ENCODE measurements around the gene SUPT6H.

Gene SUPT6H

GRCh38 chr17:28685366-28685765 is 23.4 kb downstream of the SUPT6H start:
- no peak for DNase-seq (ENCODE audit: low read depth in 2 of 2)
- no peak overlapping the region for H3K4me3 ChIP-seq (replicated peaks in 1 of 2; ENCODE audit: low read depth in 2 of 2, low read length in 2 of 2)
- TF ChIP-seq, protein P1, sequence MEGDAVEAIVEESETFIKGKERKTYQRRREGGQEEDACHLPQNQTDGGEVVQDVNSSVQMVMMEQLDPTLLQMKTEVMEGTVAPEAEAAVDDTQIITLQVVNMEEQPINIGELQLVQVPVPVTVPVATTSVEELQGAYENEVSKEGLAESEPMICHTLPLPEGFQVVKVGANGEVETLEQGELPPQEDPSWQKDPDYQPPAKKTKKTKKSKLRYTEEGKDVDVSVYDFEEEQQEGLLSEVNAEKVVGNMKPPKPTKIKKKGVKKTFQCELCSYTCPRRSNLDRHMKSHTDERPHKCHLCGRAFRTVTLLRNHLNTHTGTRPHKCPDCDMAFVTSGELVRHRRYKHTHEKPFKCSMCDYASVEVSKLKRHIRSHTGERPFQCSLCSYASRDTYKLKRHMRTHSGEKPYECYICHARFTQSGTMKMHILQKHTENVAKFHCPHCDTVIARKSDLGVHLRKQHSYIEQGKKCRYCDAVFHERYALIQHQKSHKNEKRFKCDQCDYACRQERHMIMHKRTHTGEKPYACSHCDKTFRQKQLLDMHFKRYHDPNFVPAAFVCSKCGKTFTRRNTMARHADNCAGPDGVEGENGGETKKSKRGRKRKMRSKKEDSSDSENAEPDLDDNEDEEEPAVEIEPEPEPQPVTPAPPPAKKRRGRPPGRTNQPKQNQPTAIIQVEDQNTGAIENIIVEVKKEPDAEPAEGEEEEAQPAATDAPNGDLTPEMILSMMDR (IDR thresholded peaks at IDR 0.05; ENCODE audit: low read depth, low read length): no peak

GRCh38 chr17:28686296-28686695 is 24.3 kb downstream of the SUPT6H start:
- no peak overlapping the region for H3K4me3 ChIP-seq (replicated peaks in 1 of 2; ENCODE audit: low read depth in 2 of 2, low read length in 2 of 2)
- no peak for DNase-seq (ENCODE audit: low read depth in 2 of 2)
- TF ChIP-seq, protein P1 (IDR thresholded peaks at IDR 0.05; ENCODE audit: low read depth, low read length): no peak

DNA sequence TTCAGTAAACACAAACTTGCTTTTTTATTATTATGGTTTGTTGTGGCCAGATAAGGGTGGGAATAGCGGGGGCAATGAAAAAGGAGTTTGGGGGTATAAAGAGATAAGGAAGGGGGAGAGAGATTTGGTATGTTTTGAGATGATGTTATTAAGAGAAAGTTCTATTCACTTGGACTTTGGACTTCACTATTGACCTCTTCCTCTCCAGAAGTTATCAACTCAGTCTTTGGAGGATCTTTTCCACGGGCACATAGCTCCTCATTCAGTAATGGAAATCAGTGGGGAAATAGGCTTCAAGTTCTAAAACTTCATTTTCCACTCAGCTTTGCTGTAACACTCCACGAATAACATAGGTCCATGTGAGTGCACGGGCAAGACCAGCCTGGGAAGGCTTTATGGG is 26.5 kb downstream of the SUPT6H start:
- TF ChIP-seq, protein P1 (IDR thresholded peaks at IDR 0.05; ENCODE audit: low read depth, low read length): no peak
- no peak for DNase-seq (ENCODE audit: low read depth in 2 of 2)
- no peak overlapping the region for H3K4me3 ChIP-seq (replicated peaks in 1 of 2; ENCODE audit: low read depth in 2 of 2, low read length in 2 of 2)

DNA sequence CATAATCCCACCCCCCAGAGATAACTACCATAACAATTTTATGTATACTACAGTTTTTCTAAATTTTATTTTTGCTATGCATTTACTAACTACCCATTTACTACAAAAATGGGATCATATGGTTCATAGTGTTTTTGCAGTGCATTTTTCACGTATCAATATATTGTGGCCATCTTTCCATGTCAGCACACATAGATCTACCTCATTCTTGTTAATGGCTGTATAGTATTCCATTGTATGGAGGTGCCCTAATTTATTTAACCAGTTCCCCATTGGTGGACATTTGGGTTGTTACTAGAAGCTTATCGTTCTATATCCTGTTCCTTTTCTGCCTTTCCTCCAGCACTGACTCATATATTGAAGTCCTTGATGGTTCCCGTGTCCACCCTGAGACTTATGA is 27.0 kb downstream of the SUPT6H start:
- DNase-seq (ENCODE audit: low read depth in 2 of 2): no peak
- no peak overlapping the region for H3K4me3 ChIP-seq (replicated peaks in 1 of 2; ENCODE audit: low read depth in 2 of 2, low read length in 2 of 2)
- TF ChIP-seq, protein P1 (IDR thresholded peaks at IDR 0.05; ENCODE audit: low read depth, low read length): no peak

DNA sequence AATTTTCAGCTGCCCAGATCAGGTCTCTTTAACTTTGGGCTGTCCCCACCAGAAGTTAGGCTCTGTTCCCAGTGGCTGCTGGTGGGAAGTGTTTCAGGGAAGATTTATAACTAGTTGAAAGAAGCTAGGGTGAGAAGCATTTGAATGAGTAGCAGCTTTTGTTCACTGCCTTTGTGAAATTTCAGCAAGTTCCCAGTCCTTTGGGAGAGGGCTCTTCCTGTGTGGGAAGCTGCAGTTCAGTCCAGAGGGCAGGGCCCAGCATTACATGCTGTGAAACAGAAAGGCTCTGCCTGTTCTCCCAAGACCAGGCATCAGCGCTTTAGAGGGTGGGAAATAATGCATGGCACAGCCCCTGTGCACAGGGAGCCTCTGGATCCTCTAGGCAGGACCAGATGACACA is 31.9 kb downstream of the SUPT6H start:
- no peak overlapping the region for H3K4me3 ChIP-seq (replicated peaks in 1 of 2; ENCODE audit: low read depth in 2 of 2, low read length in 2 of 2)
- DNase-seq (ENCODE audit: low read depth in 2 of 2): no peak
- TF ChIP-seq, protein P1 (IDR thresholded peaks at IDR 0.05; ENCODE audit: low read depth, low read length): no peak

GRCh38 chr17:28698253-28698941 is 36.4 kb downstream of the SUPT6H start:
- TF ChIP-seq, protein P1 (IDR thresholded peaks at IDR 0.05; ENCODE audit: low read depth, low read length): no peak
- DNase-seq (ENCODE audit: low read depth in 2 of 2): no peak
- no peak overlapping the region for H3K4me3 ChIP-seq (replicated peaks in 1 of 2; ENCODE audit: low read depth in 2 of 2, low read length in 2 of 2)

- H3K4me3 ChIP-seq (replicated peaks in 1 of 2; ENCODE audit: low read depth in 2 of 2, low read length in 2 of 2): no peak overlapping the region
- DNase-seq (ENCODE audit: low read depth in 2 of 2): no peak
- TF ChIP-seq, protein P1 (IDR thresholded peaks at IDR 0.05; ENCODE audit: low read depth, low read length): no peak
Observed at GRCh38 chr17:28700278-28700677, 38.3 kb downstream of the SUPT6H start.
